Measurements from ENCODE around the gene FNIP2. TPM values are rescaled to one million over a fixed set of nuclear protein-coding genes. Genes with fewer than 3 reads are reported as not detected.
A peak's percentile ranks its signal among the peaks of the same experiment; 100 is the strongest.

FNIP2 gene
- total RNA-seq, 2 donors from 2014 or later: 31.1 to 39.8 TPM

DNA sequence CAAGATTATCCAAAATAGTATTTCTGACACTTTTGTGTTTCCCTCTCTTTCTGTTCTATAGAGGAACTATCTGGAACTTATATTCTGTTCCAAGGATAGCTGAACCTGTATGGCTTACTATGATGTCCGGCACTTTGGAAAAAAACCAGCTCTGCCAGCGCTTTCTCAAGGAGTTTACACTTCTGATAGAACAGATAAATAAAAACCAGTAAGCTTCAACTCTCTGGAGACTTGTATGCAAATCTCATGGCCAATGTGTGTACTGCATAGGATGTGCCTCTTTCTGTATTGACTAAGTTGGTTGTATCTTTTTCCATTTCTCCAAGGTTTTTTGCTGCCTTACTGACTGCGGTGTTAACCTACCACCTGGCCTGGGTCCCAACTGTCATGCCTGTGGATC lies 92.5 kb downstream of the FNIP2 start:
- H3K27ac ChIP-seq: peak overlapping the region; percentile 17 to 58
- intact Hi-C loops (cut with DNase I): loop anchor here (10.0 kb wide), 1 partner anchor 584 kb away; no protein-coding TSS in a partner anchor
- no peaks in the 10 kb centered on the region for H3K9me3 ChIP-seq
- no peak overlapping the region for H3K4me3 ChIP-seq
- H3K36me3 ChIP-seq: no peaks in the 10 kb centered on the region
- 69% methylated on average over 3 of the region's 3 CpGs for WGBS
- H3K27me3 ChIP-seq (replicated peaks; ENCODE audit: insufficient read depth): no peaks in the 10 kb centered on the region
- no peak for TF ChIP-seq POLR2A (IDR thresholded peaks at IDR 0.05)
- TF ChIP-seq, protein P1, sequence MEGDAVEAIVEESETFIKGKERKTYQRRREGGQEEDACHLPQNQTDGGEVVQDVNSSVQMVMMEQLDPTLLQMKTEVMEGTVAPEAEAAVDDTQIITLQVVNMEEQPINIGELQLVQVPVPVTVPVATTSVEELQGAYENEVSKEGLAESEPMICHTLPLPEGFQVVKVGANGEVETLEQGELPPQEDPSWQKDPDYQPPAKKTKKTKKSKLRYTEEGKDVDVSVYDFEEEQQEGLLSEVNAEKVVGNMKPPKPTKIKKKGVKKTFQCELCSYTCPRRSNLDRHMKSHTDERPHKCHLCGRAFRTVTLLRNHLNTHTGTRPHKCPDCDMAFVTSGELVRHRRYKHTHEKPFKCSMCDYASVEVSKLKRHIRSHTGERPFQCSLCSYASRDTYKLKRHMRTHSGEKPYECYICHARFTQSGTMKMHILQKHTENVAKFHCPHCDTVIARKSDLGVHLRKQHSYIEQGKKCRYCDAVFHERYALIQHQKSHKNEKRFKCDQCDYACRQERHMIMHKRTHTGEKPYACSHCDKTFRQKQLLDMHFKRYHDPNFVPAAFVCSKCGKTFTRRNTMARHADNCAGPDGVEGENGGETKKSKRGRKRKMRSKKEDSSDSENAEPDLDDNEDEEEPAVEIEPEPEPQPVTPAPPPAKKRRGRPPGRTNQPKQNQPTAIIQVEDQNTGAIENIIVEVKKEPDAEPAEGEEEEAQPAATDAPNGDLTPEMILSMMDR (IDR thresholded peaks at IDR 0.05): peak in 1 of 4 experiments; percentile 14
- DNase-seq (ENCODE audit: low spot score): no peak
- H3K4me1 ChIP-seq (replicated peaks): no peaks in the 10 kb centered on the region

DNA sequence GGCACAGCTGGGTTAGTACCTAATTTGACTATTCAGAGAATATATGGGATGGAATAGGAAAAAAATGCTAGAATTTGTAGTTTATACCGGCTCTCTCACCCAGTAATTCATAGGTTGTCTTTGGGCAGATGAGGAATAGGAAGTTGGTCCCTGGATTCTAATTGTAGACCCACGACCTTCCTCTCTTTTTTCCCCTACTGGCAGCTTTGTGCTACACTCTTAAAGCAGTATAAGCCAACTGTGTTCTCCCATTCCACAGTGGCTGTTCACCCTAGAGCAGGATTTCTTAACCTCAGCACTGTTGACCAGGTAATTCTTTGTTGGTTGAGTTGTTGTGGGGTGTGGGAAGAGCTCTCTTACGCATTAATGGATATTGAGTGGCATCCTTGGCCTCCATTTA lies 92.9 kb downstream of the FNIP2 start:
- 88% methylated on average over 3 of the region's 3 CpGs for WGBS
- Histone ChIP-seq H3K4me3 (no peak overlapping the region), H3K9me3 (no peaks in the 10 kb centered on the region), H3K27ac (no peak overlapping the region), H3K4me1 (replicated peaks) (no peaks in the 10 kb centered on the region), H3K27me3 (replicated peaks; ENCODE audit: insufficient read depth) (no peaks in the 10 kb centered on the region), H3K36me3 (no peaks in the 10 kb centered on the region)
- no peak for DNase-seq (ENCODE audit: low spot score)
- intact Hi-C loops (cut with DNase I): loop anchor here (10.0 kb wide), 1 partner anchor 583 kb away; no protein-coding TSS in a partner anchor
- TF ChIP-seq POLR2A (IDR thresholded peaks at IDR 0.05) (no peak), POLR2AphosphoS5 (IDR thresholded peaks at IDR 0.05) (no peak)
- TF ChIP-seq, protein P1 (IDR thresholded peaks at IDR 0.05): no peak

DNA sequence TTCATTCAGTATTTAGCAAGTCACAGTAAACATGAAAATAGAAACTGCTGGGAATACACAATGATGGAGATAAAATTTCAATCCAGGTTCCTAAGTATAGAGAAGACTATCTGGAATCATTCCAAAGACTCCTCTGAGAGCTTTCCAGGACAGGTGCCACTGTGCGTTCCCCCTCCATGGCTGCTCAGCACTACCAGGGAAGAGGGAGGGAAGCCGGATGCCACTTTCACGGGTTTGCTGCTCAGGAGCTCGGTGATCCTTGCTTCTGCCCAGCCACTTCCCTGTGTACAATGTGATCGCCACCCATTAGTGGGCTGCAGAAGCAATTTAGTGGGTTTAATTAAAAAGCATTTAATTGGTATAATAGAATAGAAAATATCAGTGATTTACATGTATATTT lies 94.5 kb downstream of the FNIP2 start:
- Histone ChIP-seq H3K27me3 (replicated peaks; ENCODE audit: insufficient read depth) (no peaks in the 10 kb centered on the region), H3K27ac (no peak overlapping the region), H3K4me1 (replicated peaks) (no peaks in the 10 kb centered on the region), H3K4me3 (no peak overlapping the region), H3K36me3 (no peaks in the 10 kb centered on the region), H3K9me3 (no peaks in the 10 kb centered on the region)
- no peak for DNase-seq (ENCODE audit: low spot score)
- 93% methylated on average over 5 of the region's 5 CpGs for WGBS
- TF ChIP-seq POLR2AphosphoS5 (IDR thresholded peaks at IDR 0.05): no peak
- TF ChIP-seq, protein P1 (IDR thresholded peaks at IDR 0.05): no peak
- TF ChIP-seq POLR2A (IDR thresholded peaks at IDR 0.05): no peak
- intact Hi-C loops (cut with DNase I): loop anchor here (10.0 kb wide), 1 partner anchor 582 kb away; no protein-coding TSS in a partner anchor

DNA sequence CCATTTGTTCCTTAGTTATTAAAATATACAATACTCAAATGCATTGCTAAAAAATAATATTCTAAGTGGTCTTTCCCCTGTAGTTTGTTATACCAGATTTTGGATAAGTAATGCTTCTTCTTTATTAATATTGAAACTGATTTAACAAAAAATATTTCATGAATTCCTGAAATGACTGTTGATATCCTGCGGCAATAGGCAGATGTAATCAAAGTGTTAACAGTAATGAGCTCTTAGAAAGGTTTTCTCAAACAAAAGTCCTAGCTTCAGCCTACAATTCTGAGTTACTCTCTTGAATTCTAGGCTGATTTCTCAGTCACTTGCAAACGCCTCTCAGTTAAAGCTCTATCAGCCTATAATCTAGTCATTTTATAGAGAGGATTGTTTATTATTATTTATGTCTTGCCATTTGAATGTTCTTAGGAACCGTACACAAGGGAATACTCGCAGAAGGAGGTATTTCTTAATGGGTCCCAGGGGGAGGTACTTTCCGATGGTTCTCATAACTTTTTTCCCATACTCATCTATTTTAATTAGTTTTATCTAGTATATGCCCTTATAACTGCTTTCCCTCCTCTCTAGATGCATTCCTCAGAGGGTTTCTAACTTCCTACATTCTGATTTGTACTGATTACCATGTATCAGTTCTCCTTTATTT lies 96.8 kb downstream of the FNIP2 start:
- WGBS: 59% methylated on average over 5 of the region's 5 CpGs
- Histone ChIP-seq H3K4me3 (no peak overlapping the region), H3K4me1 (replicated peaks) (no peaks in the 10 kb centered on the region), H3K27me3 (replicated peaks; ENCODE audit: insufficient read depth) (no peaks in the 10 kb centered on the region), H3K36me3 (no peaks in the 10 kb centered on the region), H3K9me3 (no peaks in the 10 kb centered on the region), H3K27ac (no peak overlapping the region)
- DNase-seq (ENCODE audit: low spot score): no peak
- intact Hi-C loops (cut with DNase I): loop anchor here (10.0 kb wide), 1 partner anchor 579 kb away; no protein-coding TSS in a partner anchor
- TF ChIP-seq, protein P1 (IDR thresholded peaks at IDR 0.05): no peak
- TF ChIP-seq POLR2AphosphoS5 (IDR thresholded peaks at IDR 0.05) (no peak), POLR2A (IDR thresholded peaks at IDR 0.05) (no peak)

DNA sequence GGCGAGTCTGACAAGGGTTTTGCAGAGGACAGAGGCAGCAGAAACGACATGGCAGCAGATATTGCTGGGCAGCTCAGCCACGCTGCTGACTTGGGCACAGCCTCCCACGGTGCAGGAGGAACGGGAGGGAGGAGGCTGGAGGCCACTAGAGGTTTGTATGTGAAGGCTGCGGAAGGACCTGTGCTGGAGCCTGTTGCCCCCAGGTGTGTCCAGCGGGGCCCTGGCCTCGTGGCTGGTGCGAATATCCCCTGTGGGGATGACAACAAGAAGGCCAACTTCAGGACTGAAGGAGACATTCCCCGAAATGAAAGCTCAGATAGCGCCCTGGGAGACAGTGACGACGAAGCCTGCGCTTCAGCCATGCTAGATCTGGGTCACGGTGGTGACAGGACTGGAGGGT lies 100.2 kb downstream of the FNIP2 start:
- 91% methylated on average over 15 of the region's 15 CpGs for WGBS
- Histone ChIP-seq H3K36me3 (no peaks in the 10 kb centered on the region), H3K4me1 (replicated peaks) (no peaks in the 10 kb centered on the region), H3K4me3 (no peak overlapping the region), H3K27me3 (replicated peaks; ENCODE audit: insufficient read depth) (no peaks in the 10 kb centered on the region), H3K27ac (no peak overlapping the region), H3K9me3 (no peaks in the 10 kb centered on the region)
- no peak for DNase-seq (ENCODE audit: low spot score)
- TF ChIP-seq POLR2A (IDR thresholded peaks at IDR 0.05) (no peak), POLR2AphosphoS5 (IDR thresholded peaks at IDR 0.05) (no peak)
- TF ChIP-seq, protein P1 (IDR thresholded peaks at IDR 0.05): no peak
- intact Hi-C loops (cut with DNase I): loop anchor here (10.0 kb wide), 1 partner anchor 576 kb away; no protein-coding TSS in a partner anchor

All from prostate gland (tissue), 2 donors.